Endothelial cell of umbilical vein (primary cell): ENCODE data around the gene CECR2. TPM values are rescaled to one million over a fixed set of nuclear protein-coding genes. Genes with fewer than 3 reads are reported as not detected.

Experiments used
- BruUV-seq: library from RNA; stranded (reverse); fragments of 400-500 nt; replicated peaks from 2 replicates; lab custom pipeline; 2021; lab: Mats Ljungman, UMichigan
- CTCF ChIA-PET: fragments of 300-600, 350-600 bp; sonication (Branson Sonifier 250); formaldehyde crosslinking; loops from one replicate; lab custom pipeline; 2021; ENCODE audit warnings: antibody characterized with exemption, inconsistent platforms; lab: Charles Lee
- POLR2A ChIA-PET: fragments of 300-600, 350-600 bp; sonication (Branson Sonifier 250); formaldehyde crosslinking; loops from one replicate; lab custom pipeline; 2021; ENCODE audit warnings: antibody characterized with exemption, inconsistent platforms; lab: Charles Lee
- DNase-seq: peaks from one replicate; pipeline ENCODE4 v3.0.0-alpha.2; 2011; ENCODE audit warnings: low read depth, low spot score
- FAIRE-seq: peaks from 2 replicates; lab custom pipeline; 2011; peaks lifted over from hg19 to GRCh38; lab: Jason Lieb, UNC
- H2AFZ ChIP-seq: 2 replicates; pipeline ENCODE4 v1.6.0; 2012; ENCODE audit warnings: low read depth, low read length, control low read depth, inconsistent platforms
- H3K27ac ChIP-seq: 2 replicates; pipeline ENCODE4 v1.5.1; 2011; ENCODE audit warnings: low read depth, mild to moderate bottlenecking, control low read depth, low read length, moderate library complexity; ENCODE audit not compliant: insufficient read depth
- H3K27me3 ChIP-seq, 2 experiments: 2 replicates each; pipeline versions ENCODE4 v1.6.0 to v1.6.1; 2011; ENCODE audit warnings: low read length in 2 of 2, mixed read lengths in 1 of 2; ENCODE audit not compliant: control insufficient read depth in 2 of 2, insufficient read depth in 2 of 2
- H3K36me3 ChIP-seq, 2 experiments: 2 replicates in 1 of 2; 3 replicates in 1 of 2; pipeline ENCODE4 v1.5.1; 2011; ENCODE audit warnings: low read length in 2 of 2, mild to moderate bottlenecking in 1 of 2, moderate library complexity in 1 of 2; ENCODE audit not compliant: control insufficient read depth in 2 of 2, insufficient read depth in 2 of 2; ENCODE audit errors: extremely low read depth in 1 of 2
- H3K4me1 ChIP-seq: 3 replicates; pipeline ENCODE4 v1.5.1; 2011; ENCODE audit warnings: mild to moderate bottlenecking, low read length; ENCODE audit not compliant: control insufficient read depth, insufficient read depth; ENCODE audit errors: extremely low read depth
- H3K4me2 ChIP-seq: 2 replicates; pipeline ENCODE4 v1.6.1; 2011; ENCODE audit warnings: low read length, control low read depth, mixed read lengths; ENCODE audit not compliant: insufficient read depth
- H3K4me3 ChIP-seq, 3 experiments: fragments of 200-600 bp in 1 of 3; sonication (generic), shearing (Covaris generic) in 1 of 3; replicated peaks in 1 of 3; 2 replicates each; pipeline ENCODE4 v1.5.1; 2011 to 2016; ENCODE audit warnings: control low read depth in 3 of 3, low read length in 3 of 3, mild to moderate bottlenecking in 2 of 3, inconsistent platforms in 1 of 3, low read depth in 1 of 3, moderate library complexity in 1 of 3; ENCODE audit not compliant: insufficient read depth in 1 of 3
- H3K79me2 ChIP-seq: 2 replicates; pipeline ENCODE4 v1.6.0; 2012; ENCODE audit warnings: low read length, inconsistent platforms; ENCODE audit not compliant: control insufficient read depth, insufficient read depth
- H3K9ac ChIP-seq: replicated peaks from 2 replicates; pipeline ENCODE3; 2011; ENCODE audit warnings: low read length, control low read depth; ENCODE audit not compliant: insufficient read depth; ENCODE audit errors: extremely low read depth
- H3K9me1 ChIP-seq: replicated peaks from 3 replicates; pipeline ENCODE4 v1.6.0; 2011; ENCODE audit warnings: mild to moderate bottlenecking, low read length; ENCODE audit not compliant: control insufficient read depth, insufficient read depth; ENCODE audit errors: extremely low read depth
- H3K9me3 ChIP-seq: replicated peaks from 2 replicates; pipeline ENCODE4 v1.5.1; 2012; ENCODE audit warnings: low read length, inconsistent platforms; ENCODE audit not compliant: control insufficient read depth, insufficient read depth
- H4K20me1 ChIP-seq: replicated peaks from 2 replicates; pipeline ENCODE3; 2011; ENCODE audit warnings: mild to moderate bottlenecking, low read length; ENCODE audit not compliant: control insufficient read depth, insufficient read depth; ENCODE audit errors: extremely low read depth
- EZH2 ChIP-seq: IDR thresholded peaks from 2 replicates; pipeline ENCODE4 v1.6.1; 2012; ENCODE audit warnings: borderline replicate concordance, low read depth, mild to moderate bottlenecking, moderate library complexity, low read length, inconsistent platforms; ENCODE audit not compliant: severe bottlenecking
- FOS ChIP-seq: IDR thresholded peaks from 2 replicates; pipeline ENCODE4 v1.6.1; 2011; ENCODE audit warnings: mild to moderate bottlenecking, low read length, moderate library complexity, borderline replicate concordance; ENCODE audit not compliant: insufficient read depth
- GATA2 ChIP-seq: IDR thresholded peaks from 2 replicates; pipeline ENCODE4 v1.7.0; 2011; ENCODE audit warnings: low read depth, mild to moderate bottlenecking, moderate library complexity, mixed read lengths, low read length; ENCODE audit not compliant: insufficient read length, insufficient read depth
- JUN ChIP-seq: IDR thresholded peaks from 2 replicates; pipeline ENCODE4 v1.6.1; 2011; ENCODE audit warnings: borderline replicate concordance, low read depth; ENCODE audit not compliant: insufficient read length, insufficient read depth
- MYC ChIP-seq: IDR thresholded peaks from one replicate; pipeline ENCODE4 v1.6.1; 2011; ENCODE audit warnings: mild to moderate bottlenecking, low read depth, low read length
- POLR2A ChIP-seq: IDR thresholded peaks from 2 replicates; pipeline ENCODE4 v1.6.1; 2012; ENCODE audit warnings: low read depth, mild to moderate bottlenecking, control low read depth, low read length
- POLR2AphosphoS5 ChIP-seq: IDR thresholded peaks from 2 replicates; pipeline ENCODE4 v1.6.1; 2012; ENCODE audit warnings: low read depth, mild to moderate bottlenecking, control low read depth, low read length, moderate library complexity; ENCODE audit not compliant: insufficient read depth
- dilution Hi-C: fragments of 300-500 bp; cut with MboI; formaldehyde crosslinking; loops from one replicate; pipeline ENCODE4 v1.15.0; 2019; ENCODE audit warnings: low sequenced_read_pairs; ENCODE audit not compliant: extremely low pct_ligation_motif_present
- intact Hi-C: fragments of 100-400 bp; cut with micrococcal nuclease; formaldehyde crosslinking; loops from one replicate; pipeline ENCODE4 v1.10.0; 2022
- polyA plus RNA-seq, 4 experiments: library from polyadenylated mRNA; depleted of rRNA in 3 of 4; stranded (reverse) in 3 of 4; unstranded in 1 of 4; fragments of >200 nt; gene quantifications; 2 replicates each; pipeline versions ENCODE4 v1.2.1 to v1.2.3, GENCODE V29; 2011 to 2012; ENCODE audit warnings: missing spikeins in 1 of 4
- total RNA-seq: library from RNA; stranded (reverse); gene quantifications from 2 replicates; pipeline ENCODE4 v1.2.3, GENCODE V29; 2021
- TF ChIP-seq, protein P1 (sequence below): IDR thresholded peaks from 2 replicates; pipeline ENCODE4 v1.6.1; 2011; ENCODE audit not compliant: insufficient read depth, insufficient read length
- TF ChIP-seq, protein P2 (sequence below), 2 donors: IDR thresholded peaks; 1 replicate in 1 of 2; 2 replicates in 1 of 2; pipeline ENCODE4 v1.5.1; 2011; ENCODE audit warnings: low read length in 2 of 2, mild to moderate bottlenecking in 2 of 2, moderate library complexity in 2 of 2, control low read depth in 1 of 2, inconsistent platforms in 1 of 2, low read depth in 1 of 2; ENCODE audit not compliant: insufficient read depth in 1 of 2; ENCODE audit errors: extremely low read depth in 1 of 2

Gene CECR2
- total and polyA plus RNA-seq, 2 donors (not counting 3 experiments of a cell fraction or from before 2014, with no cell fraction given): 0.01 TPM; not detected in 1

DNA sequence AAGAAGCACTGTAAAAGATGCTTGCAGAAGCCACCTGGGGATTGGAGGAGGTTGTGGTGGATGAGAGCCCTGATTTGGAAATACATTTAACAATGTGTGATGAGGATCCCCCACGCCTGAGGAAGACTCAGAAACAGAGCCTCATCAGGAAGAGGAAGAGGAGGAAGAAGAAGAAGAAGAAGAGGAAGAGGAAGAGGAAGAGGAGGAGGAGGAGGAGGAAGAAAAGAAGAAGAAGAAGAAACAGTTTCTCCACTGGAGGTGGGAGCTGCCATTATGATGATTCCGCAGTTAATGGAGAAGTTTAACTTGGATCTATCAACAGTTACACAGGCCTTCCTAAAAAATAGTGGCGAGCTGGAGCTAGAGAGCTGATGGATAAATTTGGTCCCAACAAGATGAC is 50.1 kb downstream of the CECR2 start:
- Histone ChIP-seq H3K27ac (no peak overlapping the region), H3K9ac (no peak overlapping the region), H3K36me3 (no peaks in the 10 kb centered on the region), H3K79me2 (no peaks in the 10 kb centered on the region), H4K20me1 (no peaks in the 10 kb centered on the region), H3K27me3 (peaks cover 0 to 1% of the 10 kb centered on the region in 2 experiments), H3K9me1 (no peaks in the 10 kb centered on the region), H2AFZ (no peak overlapping the region), H3K4me1 (no peaks in the 10 kb centered on the region), H3K9me3 (no peaks in the 10 kb centered on the region), H3K4me3 (no peak overlapping the region), H3K4me2 (no peak overlapping the region)
- DNase-seq (no peak), FAIRE-seq (no peak)
- POLR2A ChIA-PET: no interaction called here
- CTCF ChIA-PET: no interaction called here
- intact Hi-C loops (no loop called here), dilution Hi-C loops (no loop called here)
- BruUV-seq: no TSS peak
- no peak for TF ChIP-seq GATA2
- no peak for TF ChIP-seq MYC
- TF ChIP-seq EZH2: no peak
- TF ChIP-seq, protein P1, sequence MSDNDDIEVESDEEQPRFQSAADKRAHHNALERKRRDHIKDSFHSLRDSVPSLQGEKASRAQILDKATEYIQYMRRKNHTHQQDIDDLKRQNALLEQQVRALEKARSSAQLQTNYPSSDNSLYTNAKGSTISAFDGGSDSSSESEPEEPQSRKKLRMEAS: no peak
- no peak for TF ChIP-seq FOS
- no peak for TF ChIP-seq POLR2AphosphoS5
- TF ChIP-seq POLR2A: no peak
- TF ChIP-seq, protein P2, sequence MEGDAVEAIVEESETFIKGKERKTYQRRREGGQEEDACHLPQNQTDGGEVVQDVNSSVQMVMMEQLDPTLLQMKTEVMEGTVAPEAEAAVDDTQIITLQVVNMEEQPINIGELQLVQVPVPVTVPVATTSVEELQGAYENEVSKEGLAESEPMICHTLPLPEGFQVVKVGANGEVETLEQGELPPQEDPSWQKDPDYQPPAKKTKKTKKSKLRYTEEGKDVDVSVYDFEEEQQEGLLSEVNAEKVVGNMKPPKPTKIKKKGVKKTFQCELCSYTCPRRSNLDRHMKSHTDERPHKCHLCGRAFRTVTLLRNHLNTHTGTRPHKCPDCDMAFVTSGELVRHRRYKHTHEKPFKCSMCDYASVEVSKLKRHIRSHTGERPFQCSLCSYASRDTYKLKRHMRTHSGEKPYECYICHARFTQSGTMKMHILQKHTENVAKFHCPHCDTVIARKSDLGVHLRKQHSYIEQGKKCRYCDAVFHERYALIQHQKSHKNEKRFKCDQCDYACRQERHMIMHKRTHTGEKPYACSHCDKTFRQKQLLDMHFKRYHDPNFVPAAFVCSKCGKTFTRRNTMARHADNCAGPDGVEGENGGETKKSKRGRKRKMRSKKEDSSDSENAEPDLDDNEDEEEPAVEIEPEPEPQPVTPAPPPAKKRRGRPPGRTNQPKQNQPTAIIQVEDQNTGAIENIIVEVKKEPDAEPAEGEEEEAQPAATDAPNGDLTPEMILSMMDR (IDR thresholded peaks at IDR 0.05; ENCODE audit: extremely low read depth in 1 of 2, insufficient read depth in 1 of 2, low read depth in 1 of 2, low read length in 2 of 2): no peak
- no peak for TF ChIP-seq JUN
